C4-2B (cell line): ENCODE data around the gene POU2AF2.

ENCODE experiments used
- H3K27ac ChIP-seq: fragments of 450-650 bp; 2 replicates; pipeline ENCODE4 v1.5.1; 2017
- ZFX ChIP-seq: fragments of 450-650 bp; IDR thresholded peaks from 2 replicates; pipeline ENCODE4 v1.6.1; 2017
- TF ChIP-seq, protein P1 (sequence below): fragments of 450-650 bp; conservative IDR thresholded peaks from 2 replicates; pipeline ENCODE4 v1.5.1; 2017; ENCODE audit warnings: mild to moderate bottlenecking

Gene POU2AF2

DNA sequence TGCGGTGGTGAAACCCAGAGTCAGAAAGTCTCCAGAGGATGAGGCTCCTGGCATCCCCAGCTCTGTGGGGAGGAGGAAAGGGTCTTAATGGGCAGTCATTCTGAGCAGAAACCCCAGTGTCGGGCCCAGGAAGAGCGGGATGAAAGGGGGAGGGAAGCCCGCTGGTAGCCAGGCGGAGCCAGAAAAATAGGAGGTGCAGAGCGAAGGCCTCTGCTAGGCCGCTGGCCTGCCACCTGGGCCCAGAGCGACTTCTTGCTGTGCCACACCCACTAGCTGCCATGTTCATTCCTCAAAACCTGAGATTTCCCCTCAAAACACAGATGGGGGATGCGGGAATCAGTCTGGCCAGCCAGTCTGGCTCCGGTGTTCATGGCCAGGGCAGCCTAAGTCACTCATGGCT lies 52.2 kb downstream of the POU2AF2 start:
- no peak for TF ChIP-seq ZFX
- TF ChIP-seq, protein P1, sequence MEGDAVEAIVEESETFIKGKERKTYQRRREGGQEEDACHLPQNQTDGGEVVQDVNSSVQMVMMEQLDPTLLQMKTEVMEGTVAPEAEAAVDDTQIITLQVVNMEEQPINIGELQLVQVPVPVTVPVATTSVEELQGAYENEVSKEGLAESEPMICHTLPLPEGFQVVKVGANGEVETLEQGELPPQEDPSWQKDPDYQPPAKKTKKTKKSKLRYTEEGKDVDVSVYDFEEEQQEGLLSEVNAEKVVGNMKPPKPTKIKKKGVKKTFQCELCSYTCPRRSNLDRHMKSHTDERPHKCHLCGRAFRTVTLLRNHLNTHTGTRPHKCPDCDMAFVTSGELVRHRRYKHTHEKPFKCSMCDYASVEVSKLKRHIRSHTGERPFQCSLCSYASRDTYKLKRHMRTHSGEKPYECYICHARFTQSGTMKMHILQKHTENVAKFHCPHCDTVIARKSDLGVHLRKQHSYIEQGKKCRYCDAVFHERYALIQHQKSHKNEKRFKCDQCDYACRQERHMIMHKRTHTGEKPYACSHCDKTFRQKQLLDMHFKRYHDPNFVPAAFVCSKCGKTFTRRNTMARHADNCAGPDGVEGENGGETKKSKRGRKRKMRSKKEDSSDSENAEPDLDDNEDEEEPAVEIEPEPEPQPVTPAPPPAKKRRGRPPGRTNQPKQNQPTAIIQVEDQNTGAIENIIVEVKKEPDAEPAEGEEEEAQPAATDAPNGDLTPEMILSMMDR = no peak
- no peak overlapping the region for H3K27ac ChIP-seq

DNA sequence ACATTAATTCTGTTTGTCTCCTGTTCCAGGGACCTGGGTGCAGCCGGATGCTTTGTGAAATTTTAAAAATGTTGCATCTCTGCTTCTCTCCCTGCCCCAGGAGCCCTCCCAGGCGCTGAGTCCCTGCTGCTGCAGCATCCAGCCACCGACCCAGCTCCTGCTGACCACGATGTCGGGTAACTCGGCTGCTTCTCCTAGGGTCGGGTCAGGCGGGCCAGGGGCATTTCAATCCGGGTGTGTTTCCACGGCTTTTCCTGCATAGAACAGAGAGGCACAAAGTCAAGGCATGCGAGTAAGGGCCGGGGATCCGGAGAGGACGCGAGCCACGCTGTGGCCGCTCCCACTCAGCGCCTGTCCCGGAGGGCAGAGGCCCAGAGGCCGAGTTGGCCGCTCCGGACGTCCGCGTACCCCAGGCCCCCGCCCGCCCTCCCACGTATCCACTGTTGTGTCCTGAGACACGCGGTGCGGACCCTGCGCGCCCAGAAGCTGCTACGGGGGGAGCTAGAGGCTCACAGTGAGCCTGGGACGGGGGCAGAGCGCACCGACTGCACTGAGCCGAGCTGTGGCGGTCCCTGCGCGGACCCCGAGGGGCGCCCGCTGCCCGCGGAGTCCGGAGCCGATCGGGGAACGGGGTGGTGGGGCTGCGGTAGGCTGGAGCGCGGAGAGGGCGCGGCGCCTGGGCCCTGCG lies 53.0 kb downstream of the POU2AF2 start, which contains the start of gene POU2AF3:
POU2AF3 (plus strand) TSS at position 134 of the 688 bp plus-strand sequence; CDS start at position 170, 36 bp downstream.
- TF ChIP-seq ZFX = no peak
- TF ChIP-seq, protein P1 = no peak
- no peak within 1 kb of the TSS; the same call in 1 of the 2 replicates for H3K27ac ChIP-seq

DNA sequence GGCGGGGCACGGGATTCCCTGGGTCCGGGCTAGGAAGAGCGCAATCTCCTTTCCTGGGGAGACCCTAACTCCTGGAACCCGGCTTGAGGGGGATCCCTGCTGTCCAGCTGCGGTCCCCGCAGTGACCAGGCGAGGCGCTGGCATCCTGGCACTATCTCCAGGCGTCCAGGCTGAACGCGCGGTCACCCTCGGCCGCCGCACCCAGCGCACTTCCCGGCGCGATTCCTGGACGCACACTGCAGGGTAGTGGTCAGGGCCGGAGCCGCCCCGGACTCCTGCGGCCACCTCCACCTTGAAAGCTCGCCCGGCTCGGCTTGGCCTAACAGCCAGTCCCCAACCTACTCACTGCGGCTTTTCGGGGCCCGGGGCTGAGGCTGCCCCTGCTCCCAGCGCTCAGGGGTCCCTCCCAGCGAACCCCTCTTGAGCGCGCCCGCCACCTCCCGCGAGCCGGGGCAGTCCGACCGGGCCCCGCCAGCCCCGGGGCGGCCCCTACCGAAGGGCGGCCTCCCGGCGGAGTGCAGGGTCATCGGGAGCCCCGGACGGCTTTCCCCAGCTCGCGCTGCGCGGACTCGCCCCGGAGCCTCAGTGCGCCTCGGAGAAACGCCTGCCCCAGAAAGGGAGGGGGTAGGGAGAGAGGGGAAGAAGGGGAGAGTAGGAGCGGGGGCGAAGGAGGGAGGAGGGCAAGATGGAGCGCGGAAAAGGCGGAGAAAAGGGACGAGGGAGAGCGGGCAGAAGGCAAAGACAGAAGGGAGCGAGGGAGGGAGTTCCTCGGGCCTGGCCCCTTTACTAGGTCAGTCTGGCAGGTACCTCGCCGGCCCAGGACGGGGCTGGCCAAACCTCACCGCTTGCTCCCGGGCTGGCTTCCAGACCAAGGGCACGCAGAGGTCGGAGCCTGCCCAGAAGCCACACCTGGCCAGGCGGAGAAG lies 53.8 kb downstream of the POU2AF2 start:
- no peak for TF ChIP-seq ZFX
- TF ChIP-seq, protein P1 = no peak
- H3K27ac ChIP-seq = no peak overlapping the region; the same call in 1 of the 2 replicates

- no peak overlapping the region; the same call in 1 of the 2 replicates for H3K27ac ChIP-seq
- TF ChIP-seq, protein P1 = no peak
- TF ChIP-seq ZFX = no peak
Observed at GRCh38 chr11:111300569-111300968, 55.0 kb downstream of the POU2AF2 start.

DNA sequence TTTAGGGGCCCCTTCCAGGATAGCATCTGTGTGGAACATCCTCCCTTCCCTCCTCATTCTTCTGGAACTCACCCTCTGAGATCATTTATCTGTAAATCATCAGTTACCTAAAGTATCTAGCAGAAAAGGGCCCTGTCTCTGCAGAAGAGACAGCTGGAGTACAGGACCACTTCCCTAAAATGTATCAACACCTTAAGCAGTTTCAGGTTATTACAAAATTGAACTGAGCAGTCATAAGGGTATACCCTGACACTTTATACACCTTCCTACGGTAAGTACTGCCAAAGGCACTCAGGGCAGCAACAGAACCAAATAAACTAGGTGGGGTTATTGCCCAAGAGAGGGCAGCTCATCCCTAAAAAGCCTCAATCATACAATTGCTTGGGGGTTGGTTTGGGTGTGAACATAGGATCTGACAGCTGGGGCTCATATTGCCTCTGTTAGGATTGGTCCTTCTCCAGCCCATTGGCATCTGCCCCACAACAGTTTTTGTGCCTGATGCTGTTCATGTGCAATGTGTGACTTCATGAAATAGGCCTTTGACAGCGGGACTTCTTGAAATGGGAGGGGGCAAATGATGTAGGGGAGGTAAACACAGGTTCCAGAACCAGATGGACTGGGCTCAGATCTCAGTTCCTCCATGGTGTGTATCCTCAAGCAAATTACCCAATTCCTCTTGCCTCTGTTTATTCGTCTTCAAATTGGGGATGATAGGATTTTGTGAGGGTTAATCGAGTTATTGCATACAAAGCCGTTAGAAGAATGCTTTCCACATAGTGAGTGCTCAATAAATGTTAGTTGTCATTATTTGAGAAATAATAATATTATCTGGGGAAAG lies 55.7 kb downstream of the POU2AF2 start:
- TF ChIP-seq, protein P1 = no peak
- TF ChIP-seq ZFX = no peak
- no peak overlapping the region for H3K27ac ChIP-seq

- no peak overlapping the region for H3K27ac ChIP-seq
- TF ChIP-seq, protein P1 = no peak
- no peak for TF ChIP-seq ZFX
Observed at GRCh38 chr11:111301842-111302118, 56.3 kb downstream of the POU2AF2 start.
